Measurements from ENCODE around the gene C9.
"Not testable (repeated sequence)": the region's sequence is repeated elsewhere in the genome, so short reads cannot be mapped to it uniquely, and the experiment has no call there.

The C9 gene

GRCh38 chr5:39264528-39264927, 99.8 kb downstream of the C9 start:
- DNase-seq (ENCODE audit: low read depth in 1 of 2, low spot score in 1 of 2): no peak

- no peak for DNase-seq (ENCODE audit: low read depth in 1 of 2, low spot score in 1 of 2)
Measured at GRCh38 chr5:39262981-39263380, 101.3 kb downstream of the C9 start.

GRCh38 chr5:39260095-39260494, 104.2 kb downstream of the C9 start:
- no peak for DNase-seq (ENCODE audit: low read depth in 1 of 2, low spot score in 1 of 2)

GRCh38 chr5:39257554-39257953, 106.7 kb downstream of the C9 start:
- no peak for DNase-seq (ENCODE audit: low read depth in 1 of 2, low spot score in 1 of 2)

- no peak for DNase-seq (ENCODE audit: low read depth in 1 of 2, low spot score in 1 of 2)
Measured at GRCh38 chr5:39256477-39257235, 107.6 kb downstream of the C9 start.

DNA sequence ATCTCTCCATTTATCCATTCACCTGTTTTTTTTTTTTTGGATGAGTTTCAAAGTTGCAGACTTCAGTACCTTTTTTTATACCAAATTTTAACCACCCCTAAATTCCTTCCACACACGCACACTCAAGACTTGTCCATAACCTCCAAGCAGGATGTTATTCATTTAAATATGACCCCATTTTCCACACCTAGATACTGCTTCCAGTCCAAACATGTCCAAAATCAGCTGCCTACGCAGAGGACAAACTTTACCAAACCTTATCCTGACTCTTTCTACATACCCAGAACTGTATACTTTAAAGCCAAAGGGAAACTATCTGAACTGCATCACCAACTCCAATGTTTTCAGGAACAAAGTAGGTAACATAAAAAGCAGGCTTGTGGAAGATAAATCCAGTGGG, 108.9 kb downstream of the C9 start:
- no peak for DNase-seq (ENCODE audit: low read depth in 1 of 2, low spot score in 1 of 2)

DNA sequence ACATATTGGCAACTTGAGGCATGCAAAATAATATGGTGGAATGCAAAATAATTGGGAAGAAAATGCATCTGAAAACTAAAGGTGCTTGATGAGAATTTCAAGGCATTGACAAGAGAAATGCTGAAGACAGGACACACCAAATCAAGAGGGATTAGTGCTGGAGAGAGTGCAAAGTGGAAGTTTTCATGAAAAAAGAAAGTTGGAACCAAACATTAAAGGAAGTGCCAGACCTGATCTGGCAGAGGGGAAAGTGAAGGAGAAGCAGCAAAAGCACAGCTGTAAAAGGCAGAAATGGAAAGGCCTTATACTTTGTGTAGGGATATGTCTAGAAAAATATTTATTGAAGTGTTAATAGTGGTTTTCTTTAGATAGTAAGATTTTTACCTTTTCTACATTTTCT, 109.6 kb downstream of the C9 start:
- DNase-seq (ENCODE audit: low read depth in 1 of 2, low spot score in 1 of 2): no peak

DNA sequence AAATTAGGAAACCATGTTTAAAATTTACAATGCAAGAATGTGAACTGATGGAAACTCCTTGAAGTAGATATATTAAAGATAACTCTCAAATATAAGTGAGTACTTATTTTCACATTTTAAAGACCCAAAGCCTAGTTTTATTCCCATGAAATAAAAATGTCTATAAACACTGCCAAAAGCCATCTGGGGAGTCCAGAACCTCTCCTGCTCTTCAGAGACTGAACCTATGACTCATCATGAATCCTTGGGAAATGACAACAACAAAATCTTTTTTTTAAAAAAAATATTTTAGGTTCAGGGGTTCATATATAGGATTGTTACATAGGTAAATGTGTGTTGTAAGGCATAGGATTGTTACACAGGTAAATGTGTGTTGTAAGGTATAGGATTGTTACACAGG, 111.1 kb downstream of the C9 start:
- DNase-seq (ENCODE audit: low read depth in 1 of 2, low spot score in 1 of 2): no peak

GRCh38 chr5:39249564-39250274, 114.6 kb downstream of the C9 start:
- no peak for DNase-seq (ENCODE audit: low read depth in 1 of 2, low spot score in 1 of 2)

- no peak for DNase-seq (ENCODE audit: low read depth in 1 of 2, low spot score in 1 of 2)
Measured at GRCh38 chr5:39249069-39249468, 115.2 kb downstream of the C9 start.

GRCh38 chr5:39240750-39241149, 123.5 kb downstream of the C9 start:
- DNase-seq (ENCODE audit: low read depth in 1 of 2, low spot score in 1 of 2): no peak

DNA sequence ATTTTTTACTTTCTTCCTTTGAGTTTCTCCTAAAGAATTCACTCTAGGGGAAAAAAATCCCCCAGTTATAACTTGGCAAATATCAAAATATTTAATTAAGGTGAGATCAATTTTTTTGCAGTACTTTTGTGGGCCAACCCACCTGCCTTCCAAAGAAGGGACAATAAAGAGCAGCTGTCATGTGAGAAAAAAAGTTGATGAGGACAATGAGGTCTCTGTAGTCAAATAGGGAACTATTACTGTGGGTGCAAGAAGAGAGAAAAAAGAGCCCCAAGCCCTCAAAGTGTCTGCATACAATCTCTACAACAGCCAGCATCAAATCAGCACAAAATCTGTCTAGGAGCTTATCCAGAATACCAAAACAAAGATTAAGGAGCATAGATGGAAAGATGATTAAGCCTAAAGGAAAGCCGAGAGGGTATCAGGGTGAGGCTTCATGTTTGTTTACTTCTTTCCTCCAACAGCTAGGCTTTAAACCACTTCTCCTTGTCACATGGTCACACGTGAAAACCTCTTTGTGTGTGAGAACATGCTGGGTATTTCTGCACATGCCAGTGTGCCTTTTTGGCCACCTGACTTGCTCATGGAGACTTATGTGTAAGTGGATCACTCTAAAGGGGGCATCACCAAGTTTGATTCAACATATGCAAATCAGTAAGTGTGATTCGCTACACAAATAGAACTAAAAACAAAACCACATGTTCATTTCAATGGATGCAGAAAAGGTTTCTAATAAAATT, 125.8 kb downstream of the C9 start:
- no peak for DNase-seq (ENCODE audit: low read depth in 1 of 2, low spot score in 1 of 2)

- no peak for DNase-seq (ENCODE audit: low read depth in 1 of 2, low spot score in 1 of 2)
Measured at GRCh38 chr5:39236718-39237117, 127.6 kb downstream of the C9 start.

GRCh38 chr5:39235648-39236047, 128.6 kb downstream of the C9 start:
- DNase-seq (ENCODE audit: low read depth in 1 of 2, low spot score in 1 of 2): no peak

DNA sequence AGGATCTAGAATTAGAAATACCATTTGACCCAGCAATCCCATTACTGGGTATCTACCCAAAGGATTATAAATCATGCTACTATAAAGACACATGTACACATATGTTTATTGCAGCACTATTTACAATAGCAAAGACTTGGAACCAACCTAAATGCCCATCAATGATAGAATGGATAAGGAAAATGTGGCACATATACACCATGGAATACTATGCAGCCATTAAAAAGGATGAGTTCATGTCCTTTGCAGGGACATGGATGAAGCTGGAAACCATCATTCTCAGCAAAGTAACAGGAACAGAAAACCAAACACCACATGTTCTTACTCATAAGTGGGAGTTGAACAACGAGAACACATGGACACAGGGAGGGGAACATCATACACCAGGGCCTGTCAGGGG, 129.8 kb downstream of the C9 start:
- DNase-seq (ENCODE audit: low read depth in 1 of 2, low spot score in 1 of 2): not testable (repeated sequence)
